Measurements from ENCODE around the gene LHX3.

Gene LHX3

GRCh38 chr9:136147890-136148714 lies 56.8 kb downstream of the LHX3 start:
- Histone ChIP-seq H3K36me3 (ENCODE audit: control insufficient read depth in 2 of 2, insufficient read depth in 1 of 2, low read length in 2 of 2) (no peaks in the 10 kb centered on the region), H3K27ac (ENCODE audit: extremely low read depth, low read depth, low read length) (no peak overlapping the region), H3K4me3 (ENCODE audit: low read depth, low read length) (no peak overlapping the region), H3K9me3 (ENCODE audit: control insufficient read depth, insufficient read depth, low read depth, low read length) (no peaks in the 10 kb centered on the region), H3K4me1 (ENCODE audit: control insufficient read depth, insufficient read depth, low read length) (no peaks in the 10 kb centered on the region)
- POLR2A ChIA-PET: no interaction called here
- CTCF ChIA-PET: interaction anchor here (1.0 to 1.5 kb wide), 5 partner anchors 9 to 136 kb away, joined by 3 to 15 read pairs (median 4); no protein-coding TSS in a partner anchor
- TF ChIP-seq SP2 (tag by site-specific recombination; IDR thresholded peaks at IDR 0.05) (peak; percentile 18; the same call in 1 of the 2 replicates), ZNF600 (tag by site-specific recombination; IDR thresholded peaks at IDR 0.05) (no peak)

- TF ChIP-seq, protein P1, sequence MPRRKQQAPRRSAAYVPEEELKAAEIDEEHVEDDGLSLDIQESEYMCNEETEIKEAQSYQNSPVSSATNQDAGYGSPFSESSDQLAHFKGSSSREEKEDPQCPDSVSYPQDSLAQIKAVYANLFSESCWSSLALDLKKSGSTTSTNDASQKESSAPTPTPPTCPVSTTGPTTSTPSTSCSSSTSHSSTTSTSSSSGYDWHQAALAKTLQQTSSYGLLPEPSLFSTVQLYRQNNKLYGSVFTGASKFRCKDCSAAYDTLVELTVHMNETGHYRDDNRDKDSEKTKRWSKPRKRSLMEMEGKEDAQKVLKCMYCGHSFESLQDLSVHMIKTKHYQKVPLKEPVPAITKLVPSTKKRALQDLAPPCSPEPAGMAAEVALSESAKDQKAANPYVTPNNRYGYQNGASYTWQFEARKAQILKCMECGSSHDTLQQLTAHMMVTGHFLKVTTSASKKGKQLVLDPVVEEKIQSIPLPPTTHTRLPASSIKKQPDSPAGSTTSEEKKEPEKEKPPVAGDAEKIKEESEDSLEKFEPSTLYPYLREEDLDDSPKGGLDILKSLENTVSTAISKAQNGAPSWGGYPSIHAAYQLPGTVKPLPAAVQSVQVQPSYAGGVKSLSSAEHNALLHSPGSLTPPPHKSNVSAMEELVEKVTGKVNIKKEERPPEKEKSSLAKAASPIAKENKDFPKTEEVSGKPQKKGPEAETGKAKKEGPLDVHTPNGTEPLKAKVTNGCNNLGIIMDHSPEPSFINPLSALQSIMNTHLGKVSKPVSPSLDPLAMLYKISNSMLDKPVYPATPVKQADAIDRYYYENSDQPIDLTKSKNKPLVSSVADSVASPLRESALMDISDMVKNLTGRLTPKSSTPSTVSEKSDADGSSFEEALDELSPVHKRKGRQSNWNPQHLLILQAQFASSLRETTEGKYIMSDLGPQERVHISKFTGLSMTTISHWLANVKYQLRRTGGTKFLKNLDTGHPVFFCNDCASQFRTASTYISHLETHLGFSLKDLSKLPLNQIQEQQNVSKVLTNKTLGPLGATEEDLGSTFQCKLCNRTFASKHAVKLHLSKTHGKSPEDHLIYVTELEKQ (tag by site-specific recombination; IDR thresholded peaks at IDR 0.05; ENCODE audit: borderline replicate concordance): no peak
- no peak for TF ChIP-seq ZNF214 (tag by site-specific recombination; IDR thresholded peaks at IDR 0.05; ENCODE audit: borderline replicate concordance)
- TF ChIP-seq ZNF121 (tag by site-specific recombination; IDR thresholded peaks at IDR 0.05): no peak
- Histone ChIP-seq H3K4me1 (ENCODE audit: control insufficient read depth, insufficient read depth, low read length) (no peaks in the 10 kb centered on the region), H3K36me3 (ENCODE audit: control insufficient read depth in 2 of 2, insufficient read depth in 1 of 2, low read length in 2 of 2) (no peaks in the 10 kb centered on the region), H3K27ac (ENCODE audit: extremely low read depth, low read depth, low read length) (no peak overlapping the region), H3K4me3 (ENCODE audit: low read depth, low read length) (no peak overlapping the region), H3K9me3 (ENCODE audit: control insufficient read depth, insufficient read depth, low read depth, low read length) (no peaks in the 10 kb centered on the region)
- CTCF ChIA-PET: interaction anchor here (0.7 to 1.5 kb wide), 3 partner anchors 9 to 24 kb away, joined by 3 to 15 read pairs (median 4); no protein-coding TSS in a partner anchor
- POLR2A ChIA-PET: no interaction called here
These were observed 57.7 kb downstream of the LHX3 start for GRCh38 chr9:136147038-136147889.
